CD14-positive monocyte (primary cell): ENCODE data around the gene JCAD. TPM values are rescaled to one million over a fixed set of nuclear protein-coding genes. Genes with fewer than 3 reads are reported as not detected.
"Not testable (repeated sequence)": the region's sequence is repeated elsewhere in the genome, so short reads cannot be mapped to it uniquely, and the experiment has no call there.

ENCODE experiments used
- DNase-seq, 3 donors: peaks; one replicate each; pipeline ENCODE4 v3.0.0-alpha.2; 2011 to 2022
- H2AFZ ChIP-seq: 2 replicates; pipeline ENCODE4 v1.6.0; 2012; ENCODE audit warnings: mild to moderate bottlenecking, low read depth, low read length, inconsistent platforms; ENCODE audit not compliant: insufficient read depth, poor library complexity, severe bottlenecking
- H3K27ac ChIP-seq, 2 donors: 1 replicate in 1 of 2; 2 replicates in 1 of 2; pipeline ENCODE4 v1.5.1; 2012 to 2013; ENCODE audit warnings: low read length in 2 of 2, control low read depth in 1 of 2, inconsistent platforms in 1 of 2, low read depth in 1 of 2, mild to moderate bottlenecking in 1 of 2
- H3K27me3 ChIP-seq, 2 donors: one replicate each; pipeline versions ENCODE4 v1.6.0 to v1.6.1; 2011 to 2013; ENCODE audit warnings: low read length in 2 of 2; ENCODE audit not compliant: control insufficient read depth in 2 of 2, insufficient read depth in 2 of 2
- H3K36me3 ChIP-seq, 2 donors: replicated peaks in 1 of 2; 1 replicate in 1 of 2; 2 replicates in 1 of 2; pipeline versions ENCODE4 v1.5.1 to v1.6.1; 2012 to 2013; ENCODE audit warnings: low read length in 2 of 2, control low read depth in 1 of 2, inconsistent platforms in 1 of 2, mild to moderate bottlenecking in 1 of 2; ENCODE audit not compliant: insufficient read depth in 2 of 2, control insufficient read depth in 1 of 2
- H3K4me1 ChIP-seq, 2 donors: 1 replicate in 1 of 2; 2 replicates in 1 of 2; pipeline versions ENCODE4 v1.5.1 to v1.6.1; 2012 to 2013; ENCODE audit warnings: low read length in 2 of 2, control low read depth in 1 of 2, inconsistent platforms in 1 of 2, mild to moderate bottlenecking in 1 of 2, moderate library complexity in 1 of 2; ENCODE audit not compliant: insufficient read depth in 2 of 2, control insufficient read depth in 1 of 2
- H3K4me2 ChIP-seq: replicated peaks from 2 replicates; pipeline ENCODE3; 2012; ENCODE audit warnings: low read length, moderate library complexity, mild to moderate bottlenecking; ENCODE audit not compliant: poor library complexity, severe bottlenecking; ENCODE audit errors: extremely low read depth
- H3K4me3 ChIP-seq, 3 experiments: fragments of 200-600 bp in 1 of 3; sonication (generic) in 1 of 3; replicated peaks in 1 of 3; 1 replicate in 2 of 3; 2 replicates in 1 of 3; pipeline ENCODE4 v1.5.1; 2011 to 2013; ENCODE audit warnings: low read length in 3 of 3, mild to moderate bottlenecking in 3 of 3, control low read depth in 2 of 3, low read depth in 2 of 3, inconsistent platforms in 1 of 3, moderate library complexity in 1 of 3
- H3K79me2 ChIP-seq: 2 replicates; pipeline ENCODE4 v1.6.0; 2012; ENCODE audit warnings: mild to moderate bottlenecking, control low read depth, inconsistent platforms, low read length, moderate library complexity; ENCODE audit not compliant: insufficient read depth
- H3K9ac ChIP-seq: 2 replicates; pipeline ENCODE4 v1.6.0; 2017; ENCODE audit warnings: low read length, mild to moderate bottlenecking; ENCODE audit not compliant: insufficient read depth, poor library complexity, severe bottlenecking
- H3K9me3 ChIP-seq, 2 donors: replicated peaks in 1 of 2; 1 replicate in 1 of 2; 2 replicates in 1 of 2; pipeline versions ENCODE4 v1.5.1 to v1.6.1; 2012 to 2013; ENCODE audit warnings: low read length in 2 of 2, control low read depth in 1 of 2; ENCODE audit not compliant: control insufficient read depth in 1 of 2, insufficient read depth in 1 of 2
- H4K20me1 ChIP-seq: 2 replicates; pipeline ENCODE4 v1.6.0; 2012; ENCODE audit warnings: mild to moderate bottlenecking, low read length, control low read depth, moderate library complexity; ENCODE audit not compliant: insufficient read depth
- H3K27ac Mint-ChIP-seq, 7 donors: one replicate each; pipeline ENCODE4 v1.8.0; 2020; ENCODE audit warnings: mild to moderate bottlenecking in 7 of 7, mixed read lengths in 7 of 7, moderate library complexity in 6 of 7, inconsistent platforms in 2 of 7
- H3K27me3 Mint-ChIP-seq, 3 donors: one replicate each; pipeline ENCODE4 v1.8.0; 2021 to 2022; ENCODE audit warnings: low read depth in 3 of 3, mild to moderate bottlenecking in 3 of 3, mixed read lengths in 3 of 3, moderate library complexity in 3 of 3, inconsistent platforms in 1 of 3
- H3K36me3 Mint-ChIP-seq, 2 donors: one replicate each; pipeline ENCODE4 v1.8.0; 2020; ENCODE audit warnings: mixed read lengths in 2 of 2, inconsistent platforms in 1 of 2, mild to moderate bottlenecking in 1 of 2
- H3K4me1 Mint-ChIP-seq: one replicate; pipeline ENCODE4 v1.8.0; 2020; ENCODE audit warnings: mild to moderate bottlenecking, mixed read lengths
- H3K4me3 Mint-ChIP-seq, 2 donors: one replicate each; pipeline ENCODE4 v1.8.0; 2020; ENCODE audit warnings: mild to moderate bottlenecking in 2 of 2, mixed read lengths in 2 of 2, moderate library complexity in 1 of 2
- H3K9me3 Mint-ChIP-seq, 7 donors: one replicate each; pipeline ENCODE4 v1.8.0; 2020 to 2022; ENCODE audit warnings: mixed read lengths in 7 of 7, mild to moderate bottlenecking in 6 of 7, moderate library complexity in 6 of 7, inconsistent platforms in 2 of 7
- CTCF ChIP-seq: fragments of 200-600 bp; IDR thresholded peaks from one replicate; pipeline ENCODE4 v1.8.0; 2022; ENCODE audit warnings: antibody characterized with exemption, mild to moderate bottlenecking
- WGBS: methylation state at CpG from one replicate; pipeline ENCODE4 v1.1.5; 2013; ENCODE audit warnings: missing lambda C conversion rate; ENCODE audit not compliant: insufficient coverage; 5-methylcytosine and 5-hydroxymethylcytosine counted together
- intact Hi-C, 2 donors: fragments of 100-400 bp; cut with micrococcal nuclease; formaldehyde crosslinking; loops; one replicate each; pipeline versions ENCODE4 v1.15.0 to v1.15.1; 2023
- polyA plus RNA-seq, 3 donors: library from polyadenylated mRNA; depleted of rRNA in 1 of 3; unstranded in 2 of 3; stranded (reverse) in 1 of 3; fragments of 300-500 nt in 2 of 3; fragments of >200 nt in 1 of 3; fragmentation: Illumina TruSeq in 2 of 3; gene quantifications; 1 replicate in 2 of 3; 2 replicates in 1 of 3; pipeline ENCODE4 v1.2.3, GENCODE V29; 2012 to 2021

Gene JCAD
- polyA plus RNA-seq, 3 donors: not detected

GRCh38 chr10:30106987-30107386, 47.6 kb upstream of the JCAD start:
- Histone ChIP-seq H3K79me2 (no peaks in the 10 kb centered on the region), H3K9ac (no peak overlapping the region), H3K9me3 (no peaks in the 10 kb centered on the region), H3K36me3 (no peaks in the 10 kb centered on the region), H3K27ac (no peak overlapping the region), H3K4me1 (no peaks in the 10 kb centered on the region), H3K27me3 (no peaks in the 10 kb centered on the region), H2AFZ (no peak overlapping the region), H3K4me2 (no peak overlapping the region), H4K20me1 (no peaks in the 10 kb centered on the region), H3K4me3 (no peak overlapping the region)
- Mint-ChIP-seq H3K27me3 (peaks cover 0 to 2% (median 2%) of the 10 kb centered on the region in 3 donors), H3K36me3 (no peaks in the 10 kb centered on the region), H3K9me3 (peaks cover 0 to 2% (median 0%) of the 10 kb centered on the region in 7 donors), H3K4me3 (no peak overlapping the region), H3K27ac (no peak overlapping the region), H3K4me1 (peaks cover 5% of the 10 kb centered on the region)
- intact Hi-C loops: no loop called here
- WGBS: 100% methylated on average over 2 of the region's 5 CpGs
- TF ChIP-seq CTCF: no peak
- no peak for DNase-seq

- intact Hi-C loops: no loop called here
- no peak for TF ChIP-seq CTCF
These were observed 44.4 kb upstream of the JCAD start for GRCh38 chr10:30103595-30104320.

GRCh38 chr10:30099706-30100105, 40.3 kb upstream of the JCAD start:
- DNase-seq, intact Hi-C loops, H3K27me3 Mint-ChIP-seq: not testable (repeated sequence)

More at GRCh38 chr10:30103595-30104320, 44.4 kb upstream of the JCAD start:
- 14% methylated on average over 2 of the region's 7 CpGs for WGBS
- H3K27ac Mint-ChIP-seq: no peak overlapping the region
- peaks cover 0 to 2% (median 0%) of the 10 kb centered on the region in 7 donors for H3K9me3 Mint-ChIP-seq
- no peak overlapping the region for H3K4me3 Mint-ChIP-seq
- Histone ChIP-seq H3K4me2 (no peak overlapping the region), H3K27me3 (no peaks in the 10 kb centered on the region), H3K9me3 (no peaks in the 10 kb centered on the region), H3K9ac (no peak overlapping the region), H3K27ac (no peak overlapping the region), H3K79me2 (no peaks in the 10 kb centered on the region), H3K36me3 (no peaks in the 10 kb centered on the region), H4K20me1 (no peaks in the 10 kb centered on the region), H3K4me3 (no peak overlapping the region), H3K4me1 (no peaks in the 10 kb centered on the region), H2AFZ (no peak overlapping the region)
- peaks cover 0 to 3% (median 2%) of the 10 kb centered on the region in 3 donors for H3K27me3 Mint-ChIP-seq
- H3K36me3 Mint-ChIP-seq: no peaks in the 10 kb centered on the region
- no peak for DNase-seq
- H3K4me1 Mint-ChIP-seq: peaks cover 5% of the 10 kb centered on the region

More at GRCh38 chr10:30099706-30100105, 40.3 kb upstream of the JCAD start:
- not testable (repeated sequence) for H3K9me3 ChIP-seq, H3K79me2 ChIP-seq, H3K27ac ChIP-seq, H2AFZ ChIP-seq, H3K4me3 ChIP-seq, H3K4me2 ChIP-seq, H3K9me3 Mint-ChIP-seq, H3K36me3 ChIP-seq, H3K9ac ChIP-seq, H3K36me3 Mint-ChIP-seq, H3K4me1 Mint-ChIP-seq, H3K4me1 ChIP-seq, H3K27me3 ChIP-seq, H4K20me1 ChIP-seq
- Mint-ChIP-seq H3K27ac (peak overlapping the region in 1 of 7 donors; percentile 0), H3K4me3 (peak overlapping the region in 1 of 2 donors; percentile 0)
- 93% methylated on average over 5 of the region's 7 CpGs for WGBS
